GM19452 (cell line): ENCODE measurements around the gene COLEC12.

Experiments used
- ATAC-seq: cut with Tn5 transposase; IDR thresholded peaks from one replicate; pipeline ENCODE4 v1.9.1; 2021; ENCODE audit not compliant: unreplicated experiment

COLEC12 gene

GRCh38 chr18:476251-476664, 24.2 kb downstream of the COLEC12 start:
- ATAC-seq, result no peak

- no peak for ATAC-seq
Measured at GRCh38 chr18:475202-476031, 25.1 kb downstream of the COLEC12 start.

- ATAC-seq, result no peak
Measured at GRCh38 chr18:474416-474815, 26.1 kb downstream of the COLEC12 start.

- ATAC-seq, result no peak
Measured at GRCh38 chr18:473802-474201, 26.7 kb downstream of the COLEC12 start.

GRCh38 chr18:471716-472115, 28.8 kb downstream of the COLEC12 start:
- no peak for ATAC-seq

GRCh38 chr18:470661-471501, 29.6 kb downstream of the COLEC12 start:
- no peak for ATAC-seq

- ATAC-seq, result no peak
Measured at GRCh38 chr18:468955-469790, 31.3 kb downstream of the COLEC12 start.

- ATAC-seq, result no peak
Measured at GRCh38 chr18:463827-464541, 36.5 kb downstream of the COLEC12 start.

- no peak for ATAC-seq
Measured at GRCh38 chr18:463403-463802, 37.1 kb downstream of the COLEC12 start.

GRCh38 chr18:461762-462161, 38.7 kb downstream of the COLEC12 start:
- no peak for ATAC-seq

- ATAC-seq, result no peak
Measured at GRCh38 chr18:460791-461190, 39.7 kb downstream of the COLEC12 start.

- no peak for ATAC-seq
Measured at GRCh38 chr18:459814-460593, 40.5 kb downstream of the COLEC12 start.

- ATAC-seq, result no peak
Measured at GRCh38 chr18:457521-458412, 42.7 kb downstream of the COLEC12 start.

GRCh38 chr18:457140-457519, 43.4 kb downstream of the COLEC12 start:
- no peak for ATAC-seq

- ATAC-seq, result no peak
Measured at GRCh38 chr18:456361-457139, 44.0 kb downstream of the COLEC12 start.

- no peak for ATAC-seq
Measured at GRCh38 chr18:453400-453799, 47.1 kb downstream of the COLEC12 start.

- no peak for ATAC-seq
Measured at GRCh38 chr18:452816-453215, 47.7 kb downstream of the COLEC12 start.

GRCh38 chr18:449374-449773, 51.1 kb downstream of the COLEC12 start:
- no peak for ATAC-seq
